ENCODE data around the gene INPP5A. TPM values are rescaled to one million over a fixed set of nuclear protein-coding genes. Genes with fewer than 3 reads are reported as not detected.

INPP5A gene
- total and polyA plus RNA-seq, 2 of the 13 experiments (the other 11 are each of a cell fraction or from before 2014, with no cell fraction given), result 17.5 to 37.9 TPM

DNA sequence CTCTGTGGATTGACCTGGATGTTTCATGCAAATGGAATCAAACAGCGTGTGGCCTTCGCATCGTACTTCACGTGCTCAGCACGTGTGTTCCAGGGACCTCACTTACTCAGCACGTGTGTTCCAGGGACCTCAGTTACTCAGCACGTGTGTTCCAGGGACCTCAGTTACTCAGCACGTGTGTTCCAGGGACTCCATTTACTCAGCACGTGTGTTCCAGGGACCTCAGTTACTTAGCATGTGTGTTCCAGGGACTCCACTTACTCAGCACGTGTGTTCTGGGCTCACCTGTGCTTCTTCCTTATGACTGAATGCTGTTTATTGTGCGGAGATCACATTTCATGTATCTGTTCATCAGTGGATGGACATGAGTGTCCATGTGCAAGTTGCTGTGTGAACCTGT lies 22.0 kb downstream of the INPP5A start (continued):
- TF ChIP-seq, protein P1, sequence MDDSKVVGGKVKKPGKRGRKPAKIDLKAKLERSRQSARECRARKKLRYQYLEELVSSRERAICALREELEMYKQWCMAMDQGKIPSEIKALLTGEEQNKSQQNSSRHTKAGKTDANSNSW (CRISPR knock-in tag; IDR thresholded peaks at IDR 0.05; ENCODE audit: borderline replicate concordance), result no peak
- TF ChIP-seq ZNF460 (CRISPR knock-in tag; IDR thresholded peaks at IDR 0.05; ENCODE audit: borderline replicate concordance), result no peak
- TF ChIP-seq, protein P2, sequence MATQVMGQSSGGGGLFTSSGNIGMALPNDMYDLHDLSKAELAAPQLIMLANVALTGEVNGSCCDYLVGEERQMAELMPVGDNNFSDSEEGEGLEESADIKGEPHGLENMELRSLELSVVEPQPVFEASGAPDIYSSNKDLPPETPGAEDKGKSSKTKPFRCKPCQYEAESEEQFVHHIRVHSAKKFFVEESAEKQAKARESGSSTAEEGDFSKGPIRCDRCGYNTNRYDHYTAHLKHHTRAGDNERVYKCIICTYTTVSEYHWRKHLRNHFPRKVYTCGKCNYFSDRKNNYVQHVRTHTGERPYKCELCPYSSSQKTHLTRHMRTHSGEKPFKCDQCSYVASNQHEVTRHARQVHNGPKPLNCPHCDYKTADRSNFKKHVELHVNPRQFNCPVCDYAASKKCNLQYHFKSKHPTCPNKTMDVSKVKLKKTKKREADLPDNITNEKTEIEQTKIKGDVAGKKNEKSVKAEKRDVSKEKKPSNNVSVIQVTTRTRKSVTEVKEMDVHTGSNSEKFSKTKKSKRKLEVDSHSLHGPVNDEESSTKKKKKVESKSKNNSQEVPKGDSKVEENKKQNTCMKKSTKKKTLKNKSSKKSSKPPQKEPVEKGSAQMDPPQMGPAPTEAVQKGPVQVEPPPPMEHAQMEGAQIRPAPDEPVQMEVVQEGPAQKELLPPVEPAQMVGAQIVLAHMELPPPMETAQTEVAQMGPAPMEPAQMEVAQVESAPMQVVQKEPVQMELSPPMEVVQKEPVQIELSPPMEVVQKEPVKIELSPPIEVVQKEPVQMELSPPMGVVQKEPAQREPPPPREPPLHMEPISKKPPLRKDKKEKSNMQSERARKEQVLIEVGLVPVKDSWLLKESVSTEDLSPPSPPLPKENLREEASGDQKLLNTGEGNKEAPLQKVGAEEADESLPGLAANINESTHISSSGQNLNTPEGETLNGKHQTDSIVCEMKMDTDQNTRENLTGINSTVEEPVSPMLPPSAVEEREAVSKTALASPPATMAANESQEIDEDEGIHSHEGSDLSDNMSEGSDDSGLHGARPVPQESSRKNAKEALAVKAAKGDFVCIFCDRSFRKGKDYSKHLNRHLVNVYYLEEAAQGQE (IDR thresholded peaks at IDR 0.05; ENCODE audit: borderline replicate concordance in 1 of 2, low read depth in 1 of 2, low read length in 2 of 2), result no peak
- TF ChIP-seq PPARG (CRISPR knock-in tag; conservative IDR thresholded peaks at IDR 0.05), result no peak
- no peak for TF ChIP-seq ZNF333 (CRISPR knock-in tag; IDR thresholded peaks at IDR 0.05; ENCODE audit: borderline replicate concordance)
- no peak for TF ChIP-seq NR2F2 (IDR thresholded peaks at IDR 0.05; ENCODE audit: borderline replicate concordance, low read depth)
- TF ChIP-seq, protein P3, sequence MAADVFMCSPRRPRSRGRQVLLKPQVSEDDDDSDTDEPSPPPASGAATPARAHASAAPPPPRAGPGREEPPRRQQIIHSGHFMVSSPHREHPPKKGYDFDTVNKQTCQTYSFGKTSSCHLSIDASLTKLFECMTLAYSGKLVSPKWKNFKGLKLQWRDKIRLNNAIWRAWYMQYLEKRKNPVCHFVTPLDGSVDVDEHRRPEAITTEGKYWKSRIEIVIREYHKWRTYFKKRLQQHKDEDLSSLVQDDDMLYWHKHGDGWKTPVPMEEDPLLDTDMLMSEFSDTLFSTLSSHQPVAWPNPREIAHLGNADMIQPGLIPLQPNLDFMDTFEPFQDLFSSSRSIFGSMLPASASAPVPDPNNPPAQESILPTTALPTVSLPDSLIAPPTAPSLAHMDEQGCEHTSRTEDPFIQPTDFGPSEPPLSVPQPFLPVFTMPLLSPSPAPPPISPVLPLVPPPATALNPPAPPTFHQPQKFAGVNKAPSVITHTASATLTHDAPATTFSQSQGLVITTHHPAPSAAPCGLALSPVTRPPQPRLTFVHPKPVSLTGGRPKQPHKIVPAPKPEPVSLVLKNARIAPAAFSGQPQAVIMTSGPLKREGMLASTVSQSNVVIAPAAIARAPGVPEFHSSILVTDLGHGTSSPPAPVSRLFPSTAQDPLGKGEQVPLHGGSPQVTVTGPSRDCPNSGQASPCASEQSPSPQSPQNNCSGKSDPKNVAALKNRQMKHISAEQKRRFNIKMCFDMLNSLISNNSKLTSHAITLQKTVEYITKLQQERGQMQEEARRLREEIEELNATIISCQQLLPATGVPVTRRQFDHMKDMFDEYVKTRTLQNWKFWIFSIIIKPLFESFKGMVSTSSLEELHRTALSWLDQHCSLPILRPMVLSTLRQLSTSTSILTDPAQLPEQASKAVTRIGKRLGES (CRISPR knock-in tag; IDR thresholded peaks at IDR 0.05; ENCODE audit: borderline replicate concordance), result no peak
- TF ChIP-seq ZNF562 (CRISPR knock-in tag; IDR thresholded peaks at IDR 0.05; ENCODE audit: borderline replicate concordance), result no peak

Data from HepG2 (cell line).